OCI-LY3 (cell line): Measurements from ENCODE around the gene KRT9.
"Not testable (repeated sequence)": the region's sequence is repeated elsewhere in the genome, so short reads cannot be mapped to it uniquely, and the experiment has no call there.

Experiments used
- H2AFZ ChIP-seq: fragments of 200-600, 300-600 bp; shearing (Covaris generic); 2 replicates; pipeline ENCODE4 v1.6.0; 2014; ENCODE audit warnings: antibody characterized with exemption, low read depth, low read length
- H3K27ac ChIP-seq: fragments of 200-600, 300-600 bp; sonication (generic); 2 replicates; pipeline ENCODE4 v1.5.1; 2014; ENCODE audit warnings: mild to moderate bottlenecking, low read length, moderate library complexity, mixed read lengths
- H3K27me3 ChIP-seq: fragments of 200-600, 300-600 bp; sonication (generic); 2 replicates; pipeline ENCODE4 v1.6.1; 2014; ENCODE audit warnings: low read depth, low read length, mixed read lengths
- H3K36me3 ChIP-seq: fragments of 200-600, 300-600 bp; sonication (generic); replicated peaks from 2 replicates; pipeline ENCODE3; 2014; ENCODE audit warnings: low read depth, low read length, mixed read lengths
- H3K4me1 ChIP-seq: fragments of 300-600, 200-600 bp; sonication (generic); 2 replicates; pipeline ENCODE4 v1.6.1; 2014; ENCODE audit warnings: low read length, mixed read lengths
- H3K4me2 ChIP-seq: fragments of 200-600, 300-600 bp; sonication (generic); 2 replicates; pipeline ENCODE4 v1.6.1; 2014; ENCODE audit warnings: low read length, mixed read lengths
- H3K4me3 ChIP-seq: fragments of 300-600, 200-600 bp; sonication (generic); 2 replicates; pipeline ENCODE4 v1.5.1; 2014; ENCODE audit warnings: antibody characterized with exemption, mild to moderate bottlenecking, low read length, moderate library complexity
- H3K79me2 ChIP-seq: fragments of 300-600, 200-600 bp; shearing (Covaris generic); 2 replicates; pipeline ENCODE4 v1.6.1; 2014; ENCODE audit warnings: mild to moderate bottlenecking, low read length, mixed read lengths
- H3K9ac ChIP-seq: fragments of 300-600, 200-600 bp; shearing (Covaris generic); 2 replicates; pipeline ENCODE4 v1.6.0; 2014; ENCODE audit warnings: mild to moderate bottlenecking, low read length, moderate library complexity
- H3K9me3 ChIP-seq: fragments of 200-600, 300-600 bp; shearing (Covaris generic); 2 replicates; pipeline ENCODE4 v1.6.1; 2014; ENCODE audit warnings: low read length, mixed read lengths; ENCODE audit not compliant: insufficient read depth
- H4K20me1 ChIP-seq: fragments of 200-600, 300-600 bp; sonication (generic); 2 replicates; pipeline ENCODE4 v1.6.1; 2016; ENCODE audit warnings: low read length, mixed read lengths; ENCODE audit not compliant: insufficient read depth
- CTCF ChIP-seq: fragments of 200-600, 300-600 bp; sonication (generic); IDR thresholded peaks from 2 replicates; pipeline ENCODE4 v1.5.1; 2014; ENCODE audit warnings: antibody characterized with exemption, low read length, low read depth
- EZH2phosphoT487 ChIP-seq: fragments of 200-600 bp; shearing (Covaris generic); IDR thresholded peaks from 2 replicates; pipeline ENCODE4 v1.6.1; 2018; ENCODE audit warnings: antibody characterized with exemption, mixed run types, low read depth

The KRT9 gene

DNA sequence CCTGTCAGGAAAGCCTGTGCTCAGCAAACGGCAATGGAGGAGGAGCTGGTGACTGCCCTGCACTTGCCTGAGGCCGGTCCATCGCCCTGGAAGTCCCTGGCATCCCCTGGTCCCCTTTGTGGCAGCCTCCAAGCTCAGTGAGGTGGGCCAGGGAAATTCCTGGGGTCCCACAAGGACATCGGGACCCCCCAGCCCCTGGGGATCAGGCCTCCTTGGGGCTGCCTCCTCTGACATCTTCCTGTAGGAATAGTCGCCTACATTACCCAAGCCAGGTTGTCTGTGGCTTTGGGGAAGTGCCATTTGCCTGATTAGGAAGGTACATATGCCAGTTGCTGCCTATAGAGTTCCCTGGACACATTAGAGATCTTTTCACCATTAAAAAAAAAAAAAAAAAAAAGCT is 7.1 kb upstream of the KRT9 start:
- no peak for TF ChIP-seq EZH2phosphoT487
- TF ChIP-seq CTCF: no peak
- H3K27me3 ChIP-seq: peaks cover 16% of the 10 kb centered on the region
- H2AFZ ChIP-seq: no peak overlapping the region; the same call in 1 of the 2 replicates
- no peaks in the 10 kb centered on the region for H4K20me1 ChIP-seq
- H3K4me3 ChIP-seq: peak overlapping the region; percentile 78
- H3K79me2 ChIP-seq: no peaks in the 10 kb centered on the region
- peak overlapping the region; percentile 48; the same call in 1 of the 2 replicates for H3K9ac ChIP-seq
- H3K4me1 ChIP-seq: no peaks in the 10 kb centered on the region; the same call in 1 of the 2 replicates
- peak overlapping the region; percentile 92 for H3K4me2 ChIP-seq
- no peaks in the 10 kb centered on the region for H3K9me3 ChIP-seq
- no peak overlapping the region for H3K27ac ChIP-seq
- H3K36me3 ChIP-seq: no peaks in the 10 kb centered on the region

DNA sequence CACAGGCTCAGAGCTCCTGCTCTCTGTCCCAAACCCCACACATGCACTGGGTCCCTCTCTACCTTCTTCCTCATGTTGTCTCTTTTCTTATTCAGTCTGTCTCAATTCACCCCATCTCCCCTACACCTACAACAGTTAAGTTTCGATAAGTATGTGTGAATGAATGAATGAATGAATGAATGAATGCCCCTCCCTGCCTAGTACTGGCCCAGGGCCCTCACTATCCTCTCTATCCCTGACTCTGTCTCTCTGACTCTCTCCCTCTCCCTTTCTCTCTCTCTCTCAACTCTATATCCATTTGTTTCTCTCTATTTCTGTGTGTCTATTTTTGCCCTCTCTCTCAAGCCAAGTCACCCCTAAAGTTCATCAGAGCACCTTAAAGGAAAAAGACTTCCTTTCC is 6.7 kb upstream of the KRT9 start:
- no peaks in the 10 kb centered on the region; the same call in 1 of the 2 replicates for H3K4me1 ChIP-seq
- H3K9me3 ChIP-seq: no peaks in the 10 kb centered on the region
- H3K9ac ChIP-seq: no peak overlapping the region
- peaks cover 20% of the 10 kb centered on the region for H3K27me3 ChIP-seq
- no peaks in the 10 kb centered on the region for H3K79me2 ChIP-seq
- no peak overlapping the region for H2AFZ ChIP-seq
- no peak overlapping the region for H3K4me3 ChIP-seq
- H3K27ac ChIP-seq: no peak overlapping the region
- H3K4me2 ChIP-seq: no peak overlapping the region
- H4K20me1 ChIP-seq: no peaks in the 10 kb centered on the region
- H3K36me3 ChIP-seq: no peaks in the 10 kb centered on the region
- TF ChIP-seq CTCF (no peak), EZH2phosphoT487 (no peak)

DNA sequence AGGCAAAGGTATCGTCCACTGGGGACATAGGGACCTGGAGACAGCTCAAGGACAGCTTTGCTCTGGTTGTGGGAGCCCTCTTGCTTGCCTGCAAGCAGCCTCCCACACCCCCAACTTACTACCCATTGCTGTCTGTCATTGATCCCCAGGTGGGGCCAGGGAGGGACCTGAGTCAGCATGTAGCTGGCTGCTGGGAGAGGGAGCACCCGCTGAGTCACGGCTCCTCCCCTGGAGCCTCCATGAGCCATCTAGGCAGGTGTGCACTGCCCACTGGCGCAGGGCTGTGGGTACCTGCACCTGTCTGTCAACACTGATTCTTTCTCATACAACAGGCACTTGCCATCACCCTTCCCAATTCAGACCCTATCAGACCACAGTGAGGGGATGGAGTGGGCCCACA is 4.9 kb upstream of the KRT9 start:
- H3K36me3 ChIP-seq, H3K9me3 ChIP-seq, H3K4me1 ChIP-seq, H3K27ac ChIP-seq, H3K4me3 ChIP-seq, H2AFZ ChIP-seq, H3K4me2 ChIP-seq, H3K79me2 ChIP-seq, H3K9ac ChIP-seq, H4K20me1 ChIP-seq: not testable (repeated sequence)
- peaks cover 30% of the 10 kb centered on the region for H3K27me3 ChIP-seq

- no peaks in the 10 kb centered on the region for H4K20me1 ChIP-seq
- H2AFZ ChIP-seq: no peak overlapping the region
- TF ChIP-seq CTCF (no peak), EZH2phosphoT487 (no peak)
- no peak overlapping the region for H3K27ac ChIP-seq
- H3K4me1 ChIP-seq: no peaks in the 10 kb centered on the region; the same call in 1 of the 2 replicates
- H3K4me2 ChIP-seq: no peak overlapping the region
- no peaks in the 10 kb centered on the region for H3K79me2 ChIP-seq
- no peaks in the 10 kb centered on the region for H3K9me3 ChIP-seq
- H3K4me3 ChIP-seq: no peak overlapping the region
- H3K9ac ChIP-seq: no peak overlapping the region
- H3K27me3 ChIP-seq: peaks cover 26% of the 10 kb centered on the region
- H3K36me3 ChIP-seq: no peaks in the 10 kb centered on the region
These were observed 3.5 kb upstream of the KRT9 start for GRCh38 chr17:41575336-41575735.

- H2AFZ ChIP-seq: no peak overlapping the region
- H3K4me2 ChIP-seq: no peak overlapping the region
- no peak overlapping the region for H3K9ac ChIP-seq
- H3K9me3 ChIP-seq: no peaks in the 10 kb centered on the region
- H3K27ac ChIP-seq: no peak overlapping the region
- no peaks in the 10 kb centered on the region for H4K20me1 ChIP-seq
- H3K79me2 ChIP-seq: no peaks in the 10 kb centered on the region
- H3K27me3 ChIP-seq: peaks cover 47% of the 10 kb centered on the region
- no peaks in the 10 kb centered on the region for H3K4me1 ChIP-seq
- no peak for TF ChIP-seq EZH2phosphoT487
- TF ChIP-seq CTCF: no peak
- no peak overlapping the region for H3K4me3 ChIP-seq
- no peaks in the 10 kb centered on the region for H3K36me3 ChIP-seq
These were observed 4.5 kb downstream of the KRT9 start for GRCh38 chr17:41567317-41567716.
